AML-193 (cell line): ENCODE measurements around the gene TRA2A.
"Not testable (repeated sequence)": the region's sequence is repeated elsewhere in the genome, so short reads cannot be mapped to it uniquely, and the experiment has no call there.

Experiments used
- DNase-seq, 2 experiments: peaks; one replicate each; lab custom pipeline; 2025; lab: John Stamatoyannopoulos, UW

Gene TRA2A

GRCh38 chr7:23531794-23532489 is at the start of gene TRA2A:
TRA2A (minus strand) TSS chr7:23531981; CDS start chr7:23531824, 157 bp downstream.
- peak; percentile 73 to 81 for DNase-seq

- peak; percentile 56 to 62 for DNase-seq
Measured at GRCh38 chr7:23570592-23571200, 38.9 kb upstream of the TRA2A start.

- DNase-seq: no peak
Measured at GRCh38 chr7:23558303-23558702, 26.5 kb upstream of the TRA2A start.

GRCh38 chr7:23547662-23548061 is 15.9 kb upstream of the TRA2A start:
- DNase-seq: no peak

GRCh38 chr7:23546897-23547572 is 15.3 kb upstream of the TRA2A start:
- peak; percentile 85 to 90 for DNase-seq

GRCh38 chr7:23545493-23545892 is 13.7 kb upstream of the TRA2A start:
- no peak for DNase-seq

- DNase-seq: peak; percentile 14 to 36
Measured at GRCh38 chr7:23544913-23545354, 13.2 kb upstream of the TRA2A start.

GRCh38 chr7:23542752-23543151 is 11.0 kb upstream of the TRA2A start:
- DNase-seq: no peak

GRCh38 chr7:23539494-23539907 is 7.7 kb upstream of the TRA2A start:
- no peak for DNase-seq

- DNase-seq: no peak
Measured at GRCh38 chr7:23538301-23538700, 6.5 kb upstream of the TRA2A start.

GRCh38 chr7:23533238-23533604 is 1.4 kb upstream of the TRA2A start:
- DNase-seq: no peak

- DNase-seq: no peak
Measured at GRCh38 chr7:23532490-23533237, 883 bp upstream of the TRA2A start.

- peak; percentile 12 to 25 for DNase-seq
Measured at GRCh38 chr7:23531050-23531793, 559 bp downstream of the TRA2A start.

- peak; percentile 30 to 32 for DNase-seq
Measured at GRCh38 chr7:23530405-23530804, 1.4 kb downstream of the TRA2A start.

- DNase-seq: no peak
Measured at GRCh38 chr7:23529262-23529859, 2.4 kb downstream of the TRA2A start.

- DNase-seq: not testable (repeated sequence)
Measured at GRCh38 chr7:23525611-23526010, 6.2 kb downstream of the TRA2A start.

GRCh38 chr7:23524473-23524872 is 7.3 kb downstream of the TRA2A start:
- no peak for DNase-seq

- no peak for DNase-seq
Measured at GRCh38 chr7:23523486-23524075, 8.2 kb downstream of the TRA2A start.

- no peak for DNase-seq
Measured at GRCh38 chr7:23520582-23520981, 11.2 kb downstream of the TRA2A start.

GRCh38 chr7:23514755-23515154 is 17.0 kb downstream of the TRA2A start:
- no peak for DNase-seq

GRCh38 chr7:23513746-23514145 is 18.0 kb downstream of the TRA2A start:
- not testable (repeated sequence) for DNase-seq
